NCI-H1436 (cell line): ENCODE results near the gene RNF215.
"Not testable (repeated sequence)": the region's sequence is repeated elsewhere in the genome, so short reads cannot be mapped to it uniquely, and the experiment has no call there.

Experiments used
- DNase-seq: peaks from one replicate; lab custom pipeline; 2025; lab: John Stamatoyannopoulos, UW

Gene RNF215

DNA sequence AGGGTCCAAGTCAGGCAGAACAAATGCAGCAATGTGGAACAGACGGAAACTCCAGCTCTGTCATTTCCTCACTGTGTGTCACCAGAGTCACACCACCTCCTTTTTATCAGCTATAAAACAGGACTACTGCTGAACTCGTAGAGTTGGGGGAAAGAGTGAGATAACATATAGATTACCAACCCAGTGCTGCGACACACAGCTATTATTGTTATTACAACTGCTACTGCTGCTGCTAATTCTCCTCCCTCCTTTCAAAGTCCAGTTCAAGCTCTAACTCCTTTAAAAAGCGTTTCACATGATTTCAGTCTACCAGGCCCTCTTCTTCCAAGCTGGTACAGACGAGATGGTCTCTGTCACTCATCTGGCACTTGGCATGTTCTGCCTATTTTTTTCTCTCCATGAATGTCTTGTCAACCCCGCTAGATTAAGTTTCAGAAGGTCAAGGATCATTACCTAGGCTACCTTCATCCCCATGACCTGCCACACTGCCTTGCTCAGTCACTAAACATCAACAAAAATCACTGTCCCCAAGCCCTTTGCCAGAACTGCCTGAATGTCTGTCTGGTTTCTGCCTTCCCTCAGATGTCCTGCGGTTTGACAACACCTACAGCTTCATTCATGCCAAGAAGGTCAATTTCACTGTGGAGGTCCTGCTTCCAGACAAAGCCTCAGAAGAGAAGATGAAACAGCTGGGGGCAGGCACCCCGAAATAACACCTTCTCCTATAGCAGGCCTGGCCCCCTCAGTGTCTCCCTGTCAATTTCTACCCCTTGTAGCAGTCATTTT lies 34.7 kb upstream of the RNF215 start:
- DNase-seq: no peak

DNA sequence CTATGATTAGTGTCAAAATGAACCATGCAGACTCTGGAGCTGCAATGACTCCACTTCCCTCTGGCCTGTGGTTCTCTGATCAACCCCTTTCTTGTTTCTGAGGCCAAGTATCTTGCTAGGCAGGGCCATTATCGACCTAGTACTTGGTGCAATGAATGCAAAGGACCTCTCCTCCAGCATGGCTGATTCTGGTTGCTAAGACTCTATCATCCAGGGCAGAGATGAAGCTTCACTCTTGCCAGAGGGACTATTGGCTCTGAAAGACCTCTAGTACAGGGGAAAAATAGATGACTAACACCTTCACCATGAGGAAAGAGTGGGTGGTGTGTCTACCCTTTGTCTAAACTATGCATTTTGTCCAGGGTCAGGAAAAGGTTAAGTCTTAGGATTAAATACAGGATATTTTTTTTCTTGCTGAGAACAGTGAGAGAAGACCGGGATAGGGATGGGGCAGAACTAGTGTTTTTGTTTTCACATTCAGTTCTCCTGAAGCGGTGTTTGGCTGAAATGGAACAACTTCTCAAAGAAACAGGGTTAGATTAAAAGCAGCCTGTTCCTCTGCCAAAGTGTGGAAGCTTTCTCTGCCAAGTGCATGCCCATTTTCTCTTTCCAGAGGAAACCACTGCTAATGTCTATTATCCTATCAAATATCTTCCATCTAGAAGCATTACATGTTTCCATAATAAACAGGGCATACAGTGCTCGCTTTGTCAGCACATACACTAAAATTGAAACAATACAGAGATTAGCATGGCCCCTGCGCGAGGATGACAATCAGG lies 33.3 kb upstream of the RNF215 start:
- DNase-seq: no peak

DNA sequence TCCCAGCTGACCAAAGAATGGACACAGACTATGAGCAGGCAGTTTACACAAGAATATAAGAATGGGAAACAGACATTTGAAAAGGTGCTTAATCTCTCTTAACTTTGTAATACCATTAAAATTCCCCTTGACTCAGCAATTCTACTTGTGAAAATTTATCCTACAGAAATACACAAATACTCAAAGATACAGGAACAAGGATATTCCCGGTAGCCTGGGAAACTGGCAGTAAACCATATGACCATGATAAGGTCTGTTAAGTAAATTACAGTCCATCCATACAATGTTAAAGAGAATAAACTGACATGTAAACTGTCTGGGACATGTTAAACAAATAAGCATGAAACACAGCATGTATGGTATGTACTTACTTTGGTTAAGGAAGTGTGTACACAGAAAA lies 29.6 kb upstream of the RNF215 start:
- no peak for DNase-seq

DNA sequence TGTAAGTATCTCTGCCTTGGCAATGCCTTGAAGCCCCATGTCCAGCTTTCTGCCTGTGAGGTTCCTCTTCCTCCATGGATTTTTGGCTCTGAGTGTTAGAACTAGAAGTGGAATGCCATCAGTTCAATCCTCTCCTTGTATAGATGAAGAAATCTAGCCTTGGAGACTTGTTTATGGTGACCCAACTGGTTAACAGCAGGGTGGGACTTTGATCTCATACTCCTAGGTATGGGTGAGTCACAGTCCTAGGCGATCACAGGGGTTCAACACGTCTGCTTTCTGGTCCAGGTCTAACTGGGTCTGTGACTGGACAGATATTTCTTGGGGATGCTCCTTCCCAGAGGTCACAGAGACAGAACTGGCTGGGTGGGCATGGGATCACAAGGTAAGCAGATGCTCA lies 29.2 kb upstream of the RNF215 start:
- DNase-seq: no peak

DNA sequence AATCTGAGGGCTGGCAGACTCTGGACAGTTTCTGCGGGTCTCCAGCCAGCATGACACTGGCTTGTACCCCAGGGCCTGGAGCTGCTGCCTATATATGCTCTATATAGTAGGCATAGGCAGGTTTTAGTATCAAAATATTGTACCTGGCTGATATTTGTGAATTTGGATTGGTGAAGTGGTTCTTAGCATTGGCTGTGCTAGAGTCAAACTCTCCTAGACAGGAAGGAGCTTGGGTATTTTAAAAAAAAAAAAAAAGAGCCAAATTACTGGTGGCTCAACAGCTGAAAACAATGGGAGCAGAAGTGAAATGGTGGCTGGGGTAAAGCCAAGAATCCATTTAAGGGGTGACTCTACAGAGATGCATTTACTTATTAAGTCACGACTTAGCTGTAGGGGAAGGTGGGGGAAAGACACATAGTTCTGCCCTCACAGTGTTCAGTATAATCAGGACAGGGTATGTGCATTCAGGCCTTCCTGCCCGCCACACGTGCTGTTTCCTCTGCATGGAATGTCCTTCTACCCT lies 27.4 kb upstream of the RNF215 start:
- no peak for DNase-seq

DNA sequence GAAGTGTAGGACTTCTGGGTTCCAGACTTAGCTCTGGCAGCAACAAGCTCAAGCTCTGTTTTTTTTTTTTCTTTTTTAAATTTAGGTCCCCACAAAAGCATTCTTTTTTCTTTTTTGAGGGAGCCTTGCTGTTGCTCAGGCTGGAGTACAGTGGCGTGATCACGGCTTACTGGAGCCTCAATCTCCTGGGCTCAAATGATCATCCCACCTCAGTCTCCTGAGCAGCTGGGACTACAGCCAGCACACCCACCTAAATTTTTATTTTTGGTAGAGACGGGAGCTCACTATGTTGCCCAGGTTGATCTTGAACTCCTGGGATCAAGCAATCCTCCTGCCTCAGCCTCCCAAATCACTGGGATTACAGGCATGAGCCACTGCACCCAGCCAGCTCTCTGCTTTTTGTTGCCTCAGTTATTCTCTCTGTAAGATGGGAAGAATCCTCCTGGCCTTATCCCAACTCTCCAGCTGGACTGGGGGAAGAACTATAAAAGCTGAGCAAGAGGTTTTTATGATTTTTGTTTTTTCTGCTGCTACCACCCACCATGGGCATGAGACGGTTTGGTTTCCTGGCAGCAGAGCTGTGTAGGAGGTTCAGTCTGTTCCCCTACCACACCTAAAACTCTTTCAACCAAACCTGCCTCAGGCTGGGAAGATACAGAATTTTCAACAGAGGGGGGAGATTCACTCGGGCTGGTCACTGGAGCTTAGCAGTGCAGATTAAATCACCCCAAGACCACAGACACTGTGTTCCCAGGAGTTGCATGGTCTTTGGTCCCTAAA lies 26.7 kb upstream of the RNF215 start:
- DNase-seq: no peak

DNA sequence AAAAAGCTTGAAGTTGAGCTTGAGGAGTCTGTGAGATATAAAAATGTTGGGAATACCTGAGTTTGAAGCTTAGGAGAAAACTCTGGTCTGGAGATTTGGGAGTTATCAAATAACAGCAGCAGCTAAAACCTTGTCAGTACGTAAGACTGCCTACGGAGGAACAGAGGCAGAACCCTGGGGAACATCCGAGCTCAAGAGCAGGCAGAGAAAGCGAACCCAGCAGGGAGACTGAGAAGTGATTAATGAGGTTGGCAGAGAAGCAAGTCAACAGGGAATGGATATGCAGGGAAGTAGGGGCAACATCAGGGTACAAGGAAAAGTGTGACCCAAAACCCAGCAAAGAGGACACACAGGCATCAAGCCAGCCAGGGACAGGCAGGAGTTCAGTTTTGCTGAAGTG lies 25.8 kb upstream of the RNF215 start:
- DNase-seq: no peak

DNA sequence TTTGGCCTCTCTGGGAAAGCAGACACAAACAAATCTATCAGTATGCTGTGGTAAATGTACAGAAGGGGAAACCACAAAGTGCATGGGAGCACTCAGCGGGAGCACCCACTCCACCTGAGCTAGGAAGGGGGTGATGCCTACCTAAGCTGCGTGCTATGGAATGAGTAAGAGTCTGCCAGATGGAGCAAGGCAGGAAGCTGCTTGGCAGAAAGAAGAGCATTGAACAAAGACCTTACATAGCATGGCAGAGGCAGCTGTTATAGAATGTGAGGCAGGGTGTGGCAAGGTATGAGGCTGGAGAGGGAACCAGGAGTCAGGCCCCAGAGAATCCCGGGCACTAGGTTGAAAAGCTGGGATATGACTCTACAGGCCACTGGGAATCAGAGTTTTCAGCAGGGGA lies 24.6 kb upstream of the RNF215 start:
- no peak for DNase-seq

DNA sequence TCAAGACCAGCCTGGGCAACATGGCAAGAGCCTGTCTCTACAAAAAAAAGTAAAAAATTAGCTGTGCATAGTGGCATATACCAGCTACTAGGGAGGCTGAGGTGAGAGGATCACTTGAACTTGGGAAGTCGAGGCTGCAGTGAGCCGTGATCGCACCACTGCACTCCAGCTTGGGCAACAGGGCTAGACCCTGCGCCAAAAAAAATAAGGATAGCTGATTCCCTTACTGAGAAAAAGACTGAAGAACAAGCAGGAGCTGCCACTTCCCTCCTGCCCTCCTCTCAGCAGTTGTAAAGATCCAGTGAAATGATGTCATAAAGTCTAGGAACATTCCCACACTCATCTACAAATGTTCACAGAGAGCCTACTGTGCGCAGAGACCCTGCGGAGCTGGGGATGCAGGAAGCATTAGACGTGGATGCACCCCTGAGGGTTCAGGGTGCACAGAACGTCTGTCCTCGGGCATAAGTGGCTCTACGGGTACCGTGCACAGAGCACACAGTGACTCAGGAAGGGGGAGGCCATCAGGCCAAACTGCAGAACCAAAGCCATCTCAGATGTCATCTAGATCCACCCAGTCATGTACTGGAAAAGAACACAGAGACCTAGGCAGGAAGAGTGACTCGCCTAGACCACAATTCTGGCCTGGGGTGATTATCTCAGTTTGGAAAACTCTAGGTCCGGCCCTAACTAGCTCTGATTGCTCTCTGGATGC lies 21.3 kb upstream of the RNF215 start:
- DNase-seq: no peak

DNA sequence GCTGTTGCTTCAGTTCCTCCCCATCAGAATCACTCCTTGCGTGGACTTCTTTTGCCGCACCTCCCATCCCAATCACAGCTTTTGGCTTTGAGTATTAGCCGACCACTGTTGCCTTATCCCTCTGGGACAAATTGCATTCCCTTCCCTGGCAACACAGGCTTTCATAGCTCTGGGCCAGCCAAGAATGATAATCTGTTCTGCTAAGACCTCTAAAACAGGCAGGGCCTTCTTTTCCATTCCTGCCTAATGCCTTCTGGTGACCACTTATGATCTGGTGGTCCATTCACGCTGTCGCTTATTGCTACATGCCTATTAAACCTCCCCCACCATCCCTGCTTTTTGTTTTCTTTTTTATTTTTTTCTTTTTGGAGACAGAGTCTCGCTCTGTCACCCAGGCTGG lies 19.2 kb upstream of the RNF215 start:
- no peak for DNase-seq

DNA sequence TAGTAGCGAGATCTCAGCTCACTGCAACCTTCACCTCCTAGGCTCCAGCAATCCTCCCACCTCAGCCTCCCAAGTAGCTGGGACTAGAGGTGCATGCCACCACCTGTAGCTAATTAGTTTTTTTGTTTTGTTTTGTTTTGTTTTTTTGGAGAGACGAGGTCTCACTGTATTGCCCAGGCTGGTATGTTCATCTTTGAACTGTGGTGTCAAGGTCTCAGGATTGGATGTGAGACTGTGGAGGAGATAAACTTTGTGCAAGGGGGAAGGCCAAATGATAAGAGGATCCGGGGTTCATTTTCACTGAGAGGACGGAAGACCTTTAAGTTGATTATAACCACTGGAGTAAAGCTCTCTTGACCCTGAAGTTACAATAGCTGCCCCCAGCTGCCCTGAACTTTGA lies 18.5 kb upstream of the RNF215 start:
- DNase-seq: no peak

DNA sequence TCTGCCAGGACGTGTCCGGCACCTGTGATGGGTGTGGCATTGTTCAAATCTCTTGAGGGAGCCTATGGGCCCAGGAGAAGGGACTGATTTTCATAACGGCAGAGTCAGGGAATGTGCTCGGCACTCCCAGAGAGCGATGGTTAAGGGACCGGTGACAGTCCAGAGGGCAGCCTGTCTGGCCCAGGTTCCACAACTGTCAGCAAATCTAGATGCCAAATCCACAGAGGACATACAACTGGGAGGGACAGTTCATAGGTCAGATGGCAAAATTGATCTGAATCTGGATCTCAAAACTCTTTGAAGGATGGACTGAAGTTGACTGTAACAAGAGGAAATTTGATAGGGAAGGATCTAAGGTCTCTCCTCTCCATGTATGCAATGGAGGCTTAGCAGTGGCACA lies 17.1 kb upstream of the RNF215 start:
- DNase-seq: no peak

DNA sequence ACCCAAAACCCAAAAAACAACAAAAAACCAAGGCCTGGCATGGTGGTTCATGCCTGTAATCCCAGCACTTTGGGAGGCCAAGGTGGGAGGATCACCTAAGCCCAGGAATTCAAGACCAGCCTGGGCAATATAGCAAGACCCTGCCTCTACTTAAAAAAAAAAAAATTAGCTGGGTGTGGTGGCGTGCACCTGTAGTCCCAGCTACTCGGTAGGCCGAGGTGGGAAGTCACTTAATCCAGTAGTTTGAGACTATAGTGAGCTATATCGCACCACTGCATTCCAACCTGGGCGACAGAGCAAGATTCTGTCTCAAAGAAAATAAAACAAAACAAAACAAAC lies 15.5 kb upstream of the RNF215 start:
- not testable (repeated sequence) for DNase-seq

DNA sequence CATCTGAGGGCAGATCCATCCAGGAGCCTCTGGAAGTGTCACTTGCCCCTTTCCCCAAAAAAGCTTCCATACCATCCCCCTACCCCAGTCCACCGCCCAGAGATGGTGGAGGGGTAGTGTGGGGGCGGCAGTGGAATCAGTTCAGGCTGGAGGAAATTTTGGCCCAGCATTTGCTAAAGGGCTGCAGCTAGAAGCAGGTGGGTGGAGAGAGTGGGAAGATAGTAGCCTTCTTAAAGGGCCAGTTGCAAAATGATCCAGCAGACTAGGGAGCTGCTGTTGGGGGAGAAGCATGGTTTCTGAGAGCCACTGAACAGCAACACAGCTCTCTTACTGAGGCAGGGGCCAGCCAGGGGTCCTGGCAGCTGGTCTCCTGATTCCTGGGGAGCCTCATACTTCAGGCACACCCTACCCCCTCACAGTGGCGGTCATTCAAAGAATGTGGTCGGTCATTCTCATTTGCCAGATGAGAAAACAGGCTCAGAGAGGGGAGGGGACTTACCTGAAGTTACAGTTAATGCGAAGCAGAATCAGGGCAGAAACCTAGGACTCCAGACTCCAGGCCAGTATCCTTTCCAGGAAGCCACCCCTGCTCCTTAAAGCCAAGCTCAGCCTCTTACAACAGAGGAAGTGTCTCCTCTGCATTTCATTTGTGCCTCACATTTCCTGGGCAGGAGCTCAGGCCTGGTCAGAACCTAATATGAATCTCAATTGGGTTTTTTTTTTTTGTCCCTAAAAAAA lies 15.0 kb upstream of the RNF215 start:
- no peak for DNase-seq

DNA sequence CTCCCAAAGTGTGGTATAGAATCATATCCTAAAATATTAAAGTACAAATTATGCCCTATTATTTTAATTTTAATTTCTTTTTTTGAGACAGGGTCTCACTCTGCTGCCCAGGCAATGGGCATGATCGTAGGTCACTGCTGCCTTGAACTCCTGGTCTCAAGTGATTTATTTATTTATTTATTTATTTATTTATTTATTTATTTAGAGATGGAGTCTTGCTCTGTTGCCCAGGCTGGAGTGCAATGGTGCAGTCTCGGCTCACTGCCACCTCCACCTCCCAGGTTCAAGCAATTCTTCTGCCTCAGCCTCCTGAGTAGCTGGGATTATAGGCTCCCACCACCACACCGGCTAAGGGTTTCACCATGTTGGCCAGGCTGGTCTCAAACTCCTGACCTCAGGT lies 13.8 kb upstream of the RNF215 start:
- DNase-seq: not testable (repeated sequence)

DNA sequence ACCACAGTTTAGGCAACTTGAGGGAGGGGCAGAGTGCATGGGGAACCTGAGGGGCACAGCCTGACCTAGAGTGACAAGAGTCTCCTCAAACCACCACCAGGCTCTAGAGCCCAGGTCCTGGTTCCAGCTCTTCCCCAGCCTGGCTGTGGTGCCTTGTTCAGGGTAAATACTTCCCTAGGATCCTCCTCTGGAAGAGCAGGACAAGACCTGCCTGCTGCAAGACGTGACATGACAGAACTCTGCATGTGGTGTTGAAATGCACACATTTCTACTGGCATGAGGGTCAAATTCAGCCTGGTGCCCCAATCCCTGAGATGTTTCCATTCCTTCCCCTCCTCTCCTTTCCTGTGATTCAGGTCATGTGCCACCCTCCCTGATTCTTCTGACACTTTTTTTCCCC lies 12.9 kb upstream of the RNF215 start:
- no peak for DNase-seq

DNA sequence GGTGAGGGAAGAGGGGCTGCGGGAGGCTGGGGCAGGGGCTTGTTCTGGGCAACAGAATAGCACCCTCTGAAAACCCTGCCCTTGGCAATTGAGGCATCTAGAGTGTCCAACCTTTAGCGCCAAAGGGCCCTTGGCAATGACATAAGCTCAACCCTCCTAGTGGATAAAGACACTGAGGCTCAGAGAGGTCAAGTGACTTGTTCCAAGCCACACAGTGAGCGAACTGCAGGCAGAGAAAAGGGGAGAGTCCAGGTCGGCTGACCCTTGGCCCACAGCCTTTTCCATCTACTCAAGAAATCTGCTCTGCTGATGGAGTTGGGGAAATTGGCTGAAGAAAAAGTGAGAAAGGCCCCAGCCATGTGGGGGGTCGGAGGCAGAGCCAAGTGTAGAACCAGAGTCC lies 12.5 kb upstream of the RNF215 start:
- DNase-seq: no peak

DNA sequence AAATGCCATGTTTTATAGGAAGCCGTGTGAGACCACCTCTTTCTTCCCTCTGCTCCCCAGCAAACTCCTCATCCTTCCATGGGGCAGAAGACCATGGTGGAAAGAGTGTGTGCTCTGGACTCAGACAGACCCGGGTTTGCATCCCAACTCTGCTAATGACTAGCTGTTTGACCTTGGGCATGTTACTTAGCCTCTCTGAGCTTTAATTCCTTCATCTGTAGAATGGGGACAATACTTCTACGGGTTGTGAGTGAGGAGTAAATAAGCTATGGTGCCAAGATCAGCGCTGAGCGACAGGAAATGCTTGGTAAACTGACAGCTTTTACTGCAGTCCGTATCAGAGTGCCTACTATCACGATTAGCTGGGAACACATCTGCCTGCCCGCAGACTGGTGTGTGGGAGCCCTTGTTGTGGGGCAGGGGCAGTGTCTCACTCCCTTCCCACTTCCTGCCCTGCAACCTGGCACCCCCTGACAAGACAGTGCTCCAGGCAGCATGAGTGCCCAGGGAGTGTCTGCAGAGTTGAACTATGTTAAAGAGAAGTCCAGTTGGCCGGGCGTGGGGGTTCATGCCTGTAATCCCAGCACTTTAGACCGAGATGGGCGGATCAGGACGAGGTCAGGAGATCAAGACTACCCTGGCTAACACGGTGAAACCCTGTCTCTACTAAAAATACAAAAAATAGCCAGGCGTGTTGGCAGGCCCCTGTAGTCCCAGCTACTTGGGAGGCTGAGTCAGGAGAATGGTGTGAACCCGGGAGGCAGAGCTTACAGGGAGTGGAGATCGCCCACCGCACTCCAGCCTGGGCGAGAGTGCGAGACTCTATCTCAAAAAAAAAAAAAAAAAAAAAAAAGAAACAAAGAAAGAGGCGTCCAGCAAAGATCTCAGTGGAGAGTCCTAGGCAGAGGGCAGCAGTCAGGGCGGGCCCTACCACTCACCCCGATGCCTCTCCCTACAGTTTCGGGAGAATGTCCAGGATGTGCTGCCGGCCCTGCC lies 11.8 kb upstream of the RNF215 start:
- DNase-seq: no peak

DNA sequence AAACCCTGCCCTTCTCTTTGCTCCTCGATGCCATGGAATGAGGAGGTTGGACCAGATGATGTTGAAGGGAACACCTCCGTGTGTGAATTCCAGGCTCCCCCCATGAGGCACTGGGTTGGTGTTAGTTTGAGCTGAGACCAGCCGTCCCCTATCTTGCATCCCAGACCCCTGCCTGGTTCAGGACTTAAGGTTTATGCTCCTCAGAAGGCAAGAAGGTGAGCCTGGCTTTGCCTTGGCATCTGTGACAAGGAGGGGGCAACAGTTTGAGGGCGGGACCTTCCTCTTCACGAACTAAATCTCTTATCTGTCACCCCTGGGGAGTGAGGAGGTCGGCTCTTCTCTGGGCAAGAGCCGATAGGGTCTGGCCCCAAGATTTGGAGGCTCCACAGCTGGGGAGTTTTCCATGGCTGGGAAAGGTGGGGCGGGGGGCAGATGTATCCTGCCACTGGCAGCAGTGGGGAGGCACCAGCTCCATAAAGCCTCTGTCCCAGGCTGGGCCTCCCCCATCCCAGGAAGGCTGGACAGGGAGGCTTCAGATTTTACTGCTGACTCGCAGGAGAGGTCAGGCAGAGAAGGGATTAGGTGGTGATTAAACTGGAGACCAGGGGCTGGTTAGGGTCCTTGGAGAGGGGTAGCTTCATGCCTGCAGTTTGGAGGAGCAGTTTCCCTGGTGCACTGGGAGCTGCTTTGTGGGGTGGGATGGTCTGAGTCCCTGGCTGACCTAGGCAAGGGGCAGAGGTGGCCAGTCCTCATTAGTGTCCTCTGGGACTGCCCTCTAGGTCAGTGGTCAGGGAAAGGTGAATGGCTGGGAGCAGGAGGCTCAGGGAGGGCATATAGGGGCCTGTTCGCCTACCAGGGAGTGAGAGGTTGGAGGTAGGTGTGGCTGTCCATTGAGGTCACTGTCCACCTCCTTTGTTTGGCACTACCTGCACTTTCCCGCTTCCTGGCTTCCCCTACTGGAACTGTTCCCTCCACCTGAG lies 10.7 kb upstream of the RNF215 start:
- no peak for DNase-seq
